Thoracic aorta (tissue), 2 donors: ENCODE measurements around the gene TAF8. TPM values are rescaled to one million over a fixed set of nuclear protein-coding genes. Genes with fewer than 3 reads are reported as not detected.

Experiments
- ATAC-seq: fragments of 150-250 bp; one replicate; pipeline ENCODE4 v1.8.0; 2017; ENCODE audit warnings: low read depth; ENCODE audit not compliant: insufficient number of reproducible peaks, low FRiP score
- DNase-seq: peaks from one replicate; pipeline ENCODE4 v3.0.0-alpha.2; 2020; ENCODE audit warnings: low spot score
- H3K27ac ChIP-seq, 2 donors: fragments of 200-600 bp; sonication (generic); 1 replicate in 1 of 2; 2 replicates in 1 of 2; pipeline ENCODE4 v1.5.1; 2016; ENCODE audit warnings: mild to moderate bottlenecking in 2 of 2, moderate library complexity in 2 of 2
- H3K27me3 ChIP-seq: fragments of 200-600 bp; sonication (generic); replicated peaks from 2 replicates; pipeline ENCODE4 v1.6.0; 2016; ENCODE audit warnings: mild to moderate bottlenecking; ENCODE audit not compliant: insufficient read depth
- H3K36me3 ChIP-seq: fragments of 200-600 bp; sonication (generic); one replicate; pipeline ENCODE4 v1.5.1; 2016
- H3K4me1 ChIP-seq, 2 donors: fragments of 200-600 bp; sonication (generic); 1 replicate in 1 of 2; 2 replicates in 1 of 2; pipeline versions ENCODE4 v1.5.1 to v1.6.0; 2016; ENCODE audit warnings: low read depth in 2 of 2, mild to moderate bottlenecking in 1 of 2; ENCODE audit not compliant: control insufficient read depth in 1 of 2
- H3K4me3 ChIP-seq: fragments of 200-600 bp; sonication (generic); 2 replicates; pipeline ENCODE4 v1.5.1; 2016; ENCODE audit warnings: mild to moderate bottlenecking
- H3K9me3 ChIP-seq: fragments of 200-600 bp; sonication (generic); 2 replicates; pipeline ENCODE4 v1.5.1; 2016
- total RNA-seq, 2 donors: library from RNA; depleted of rRNA; stranded (reverse); fragments of >200 nt; gene quantifications; one replicate each; pipeline versions ENCODE4 v1.1.0 to v1.2.3, GENCODE V29; 2016
- TF ChIP-seq, protein P1 (sequence below): fragments of 200-600 bp; sonication (generic); IDR thresholded peaks from one replicate; pipeline ENCODE4 v1.5.1; 2019; ENCODE audit warnings: antibody characterized with exemption

The TAF8 gene
- total RNA-seq, 2 donors from 2014 or later, result 24.5 to 40.8 TPM

DNA sequence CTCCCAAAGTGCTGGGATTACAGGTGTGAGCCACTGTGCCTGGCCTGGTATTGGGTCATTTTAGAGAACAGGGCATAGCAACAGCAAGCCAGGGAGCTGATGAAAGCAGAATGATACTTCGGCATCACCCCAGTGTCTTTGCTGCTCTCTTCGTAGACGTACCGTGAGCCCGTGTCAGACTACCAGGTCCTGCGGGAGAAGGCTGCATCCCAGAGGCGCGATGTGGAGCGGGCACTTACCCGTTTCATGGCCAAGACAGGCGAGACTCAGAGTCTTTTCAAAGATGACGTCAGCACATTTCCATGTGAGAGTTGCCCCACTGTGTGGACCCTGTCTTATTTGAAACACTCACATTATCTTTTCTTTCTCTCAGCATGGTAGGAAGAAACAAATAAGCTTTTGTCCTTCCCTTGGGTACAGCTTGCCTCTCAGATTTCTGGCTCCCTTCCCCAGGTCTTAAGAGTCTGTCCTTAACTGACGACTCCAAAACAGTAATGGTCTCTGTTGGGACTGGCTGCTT is 15.9 kb downstream of the TAF8 start:
- no peak for ATAC-seq
- Histone ChIP-seq H3K9me3 (no peaks in the 10 kb centered on the region), H3K4me1 (no peaks in the 10 kb centered on the region), H3K4me3 (no peak overlapping the region), H3K27ac (no peak overlapping the region), H3K36me3 (peaks cover 46% of the 10 kb centered on the region), H3K27me3 (no peaks in the 10 kb centered on the region)
- no peak for DNase-seq
- TF ChIP-seq, protein P1, sequence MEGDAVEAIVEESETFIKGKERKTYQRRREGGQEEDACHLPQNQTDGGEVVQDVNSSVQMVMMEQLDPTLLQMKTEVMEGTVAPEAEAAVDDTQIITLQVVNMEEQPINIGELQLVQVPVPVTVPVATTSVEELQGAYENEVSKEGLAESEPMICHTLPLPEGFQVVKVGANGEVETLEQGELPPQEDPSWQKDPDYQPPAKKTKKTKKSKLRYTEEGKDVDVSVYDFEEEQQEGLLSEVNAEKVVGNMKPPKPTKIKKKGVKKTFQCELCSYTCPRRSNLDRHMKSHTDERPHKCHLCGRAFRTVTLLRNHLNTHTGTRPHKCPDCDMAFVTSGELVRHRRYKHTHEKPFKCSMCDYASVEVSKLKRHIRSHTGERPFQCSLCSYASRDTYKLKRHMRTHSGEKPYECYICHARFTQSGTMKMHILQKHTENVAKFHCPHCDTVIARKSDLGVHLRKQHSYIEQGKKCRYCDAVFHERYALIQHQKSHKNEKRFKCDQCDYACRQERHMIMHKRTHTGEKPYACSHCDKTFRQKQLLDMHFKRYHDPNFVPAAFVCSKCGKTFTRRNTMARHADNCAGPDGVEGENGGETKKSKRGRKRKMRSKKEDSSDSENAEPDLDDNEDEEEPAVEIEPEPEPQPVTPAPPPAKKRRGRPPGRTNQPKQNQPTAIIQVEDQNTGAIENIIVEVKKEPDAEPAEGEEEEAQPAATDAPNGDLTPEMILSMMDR, result no peak

DNA sequence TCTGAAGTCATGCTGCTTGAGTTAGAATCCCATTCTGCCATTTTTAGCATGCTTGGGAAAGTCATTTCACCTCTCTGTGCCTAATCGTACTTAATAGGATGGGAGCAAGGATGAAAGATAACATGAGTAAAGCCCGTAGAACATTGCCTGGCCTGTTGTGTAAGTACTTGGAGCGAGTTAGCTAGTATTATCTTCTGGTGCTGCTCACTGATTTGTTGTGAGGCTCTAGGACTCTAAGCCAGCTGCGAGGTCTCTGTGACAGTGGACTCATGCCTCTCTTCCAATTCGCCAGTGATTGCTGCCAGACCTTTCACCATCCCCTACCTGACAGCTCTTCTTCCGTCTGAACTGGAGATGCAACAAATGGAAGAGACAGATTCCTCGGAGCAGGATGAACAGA is 17.8 kb downstream of the TAF8 start:
- DNase-seq (no peak), ATAC-seq (no peak)
- H3K36me3 ChIP-seq, result peaks cover 46% of the 10 kb centered on the region

DNA sequence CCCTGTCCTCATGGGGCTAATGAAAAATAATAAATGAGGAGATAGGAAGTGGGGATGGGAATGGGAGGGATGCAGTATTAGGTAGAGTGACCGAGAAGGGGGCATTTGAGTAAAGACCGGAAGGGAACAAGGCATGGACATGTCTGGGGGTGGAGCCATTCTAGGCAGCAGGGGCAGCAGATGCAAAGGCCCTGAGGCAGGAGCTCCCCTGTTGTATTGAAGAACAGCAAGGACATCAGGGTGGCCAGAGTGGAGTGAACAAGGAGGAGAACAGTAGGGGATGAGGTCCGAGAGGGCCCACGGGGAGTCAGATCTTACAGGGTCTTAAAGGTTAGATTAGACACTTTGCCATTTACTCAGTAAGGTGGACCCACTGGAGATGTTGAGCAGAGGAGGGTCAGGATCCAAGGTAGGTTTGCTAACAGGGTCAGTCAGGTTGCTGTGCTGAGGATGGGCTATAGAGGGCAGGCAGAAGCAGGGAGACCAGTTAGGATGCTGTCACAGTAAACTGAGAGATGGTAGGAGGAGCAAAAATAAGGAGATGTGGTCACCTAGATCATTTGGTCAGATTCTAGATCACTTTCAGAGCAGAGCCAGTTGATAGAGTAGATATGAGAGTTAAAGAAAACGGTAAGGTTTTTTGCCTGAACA is 18.7 kb downstream of the TAF8 start:
- TF ChIP-seq, protein P1, result no peak
- no peak for DNase-seq
- no peak for ATAC-seq

More for the DNA sequence above, 17.8 kb downstream of the TAF8 start:
- Histone ChIP-seq H3K4me3 (no peak overlapping the region), H3K4me1 (no peaks in the 10 kb centered on the region), H3K9me3 (no peaks in the 10 kb centered on the region), H3K27ac (no peak overlapping the region), H3K27me3 (no peaks in the 10 kb centered on the region)
- TF ChIP-seq, protein P1, result no peak

DNA sequence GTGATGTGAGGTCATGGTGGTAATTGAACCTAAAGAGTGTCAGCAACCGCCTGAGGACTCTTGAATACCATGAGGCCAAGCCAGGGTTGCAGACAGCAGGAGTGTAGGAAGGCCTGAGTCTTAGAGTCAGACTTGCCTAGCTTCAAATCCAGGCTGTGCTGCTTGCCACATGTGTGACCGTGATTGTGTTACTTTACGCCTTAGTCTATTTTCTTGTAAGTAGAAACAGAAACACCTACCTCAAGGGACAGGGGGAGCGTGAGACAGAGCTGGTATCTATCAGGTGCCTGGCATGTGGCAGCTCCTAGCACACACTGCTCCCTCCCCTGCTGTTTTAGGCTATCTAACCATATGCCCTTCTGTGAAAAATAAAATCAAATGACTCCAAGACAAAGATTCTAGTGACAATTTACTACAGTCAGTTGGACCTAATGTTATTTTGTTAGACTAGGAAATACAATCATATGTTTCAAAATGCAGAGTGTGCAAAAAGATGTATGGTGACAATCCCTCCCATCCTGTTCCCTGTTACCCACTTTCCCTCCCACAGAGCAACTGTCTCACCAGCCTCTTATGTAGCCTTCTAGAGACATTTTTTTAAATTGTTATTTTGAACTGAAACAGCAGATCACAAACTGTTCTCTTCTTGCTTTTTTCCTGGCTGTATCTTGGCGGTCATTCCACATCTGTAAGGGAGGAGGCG is 21.7 kb downstream of the TAF8 start:
- H3K4me1 ChIP-seq, result no peaks in the 10 kb centered on the region
- H3K9me3 ChIP-seq, result no peaks in the 10 kb centered on the region
- peaks cover 39% of the 10 kb centered on the region for H3K36me3 ChIP-seq
- no peak overlapping the region for H3K4me3 ChIP-seq
- H3K27me3 ChIP-seq, result no peaks in the 10 kb centered on the region
- ATAC-seq (no peak), DNase-seq (no peak)
- H3K27ac ChIP-seq, result no peak overlapping the region
- TF ChIP-seq, protein P1, result no peak

More for the DNA sequence above, 18.7 kb downstream of the TAF8 start:
- H3K4me1 ChIP-seq, result no peaks in the 10 kb centered on the region
- peaks cover 47% of the 10 kb centered on the region for H3K36me3 ChIP-seq
- H3K27ac ChIP-seq, result no peak overlapping the region
- no peaks in the 10 kb centered on the region for H3K27me3 ChIP-seq
- H3K4me3 ChIP-seq, result no peak overlapping the region
- no peaks in the 10 kb centered on the region for H3K9me3 ChIP-seq

DNA sequence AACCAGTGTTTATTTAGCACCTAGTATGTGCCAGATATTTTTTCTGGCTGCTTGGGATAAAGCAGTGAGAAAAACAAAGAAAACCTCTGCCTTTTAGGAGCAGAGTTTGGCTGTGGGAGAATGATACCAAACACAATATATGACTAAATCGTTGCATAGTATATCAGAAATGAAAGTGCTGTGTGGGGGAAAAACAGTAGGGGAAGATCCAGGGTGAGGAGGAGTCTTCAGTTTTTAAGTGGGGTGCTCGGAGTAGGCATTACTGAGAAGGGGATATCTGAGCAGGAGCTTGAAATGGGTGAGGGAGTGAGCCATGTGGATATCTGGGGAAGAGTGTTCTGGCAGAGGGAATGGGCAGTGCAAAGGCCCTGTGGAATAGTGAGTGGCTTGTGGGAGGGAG is 23.0 kb downstream of the TAF8 start:
- peaks cover 32% of the 10 kb centered on the region for H3K36me3 ChIP-seq
- no peak overlapping the region for H3K27ac ChIP-seq
- H3K4me1 ChIP-seq, result no peaks in the 10 kb centered on the region
- ATAC-seq, result no peak
- TF ChIP-seq, protein P1, result no peak
- DNase-seq, result no peak
- H3K27me3 ChIP-seq, result no peaks in the 10 kb centered on the region
- no peaks in the 10 kb centered on the region for H3K9me3 ChIP-seq
- H3K4me3 ChIP-seq, result no peak overlapping the region
